H9 (cell line): Measurements from ENCODE around the gene DAZ3. TPM values are rescaled to one million over a fixed set of nuclear protein-coding genes. Genes with fewer than 3 reads are reported as not detected.
"Not testable (repeated sequence)": the region's sequence is repeated elsewhere in the genome, so short reads cannot be mapped to it uniquely, and the experiment has no call there.

Source experiments
- DNase-seq: peaks from one replicate; pipeline ENCODE4 v3.0.0-alpha.2; 2017
- H2AFZ ChIP-seq: one replicate; pipeline ENCODE4 v1.6.1; 2013; ENCODE audit warnings: mild to moderate bottlenecking, low read length, control low read depth, moderate library complexity
- H2AK5ac ChIP-seq: 2 replicates; pipeline ENCODE4 v1.6.1; 2013; ENCODE audit warnings: low read length, control low read depth, mixed read lengths; ENCODE audit not compliant: insufficient read length
- H2BK120ac ChIP-seq: one replicate; pipeline ENCODE4 v1.6.1; 2013; ENCODE audit warnings: low read depth, mild to moderate bottlenecking, low read length, control low read depth, inconsistent platforms; ENCODE audit not compliant: poor library complexity, severe bottlenecking
- H2BK12ac ChIP-seq: 2 replicates; pipeline ENCODE4 v1.6.1; 2013; ENCODE audit warnings: low read length, control low read depth, mixed read lengths, low read depth; ENCODE audit not compliant: insufficient read length
- H2BK15ac ChIP-seq: 2 replicates; pipeline ENCODE4 v1.6.1; 2013; ENCODE audit warnings: low read depth, low read length, control low read depth
- H2BK20ac ChIP-seq: one replicate; pipeline ENCODE4 v1.6.1; 2013; ENCODE audit warnings: low read depth, mild to moderate bottlenecking, low read length, control low read depth, inconsistent platforms; ENCODE audit not compliant: poor library complexity, severe bottlenecking
- H2BK5ac ChIP-seq: 2 replicates; pipeline ENCODE4 v1.6.1; 2013; ENCODE audit warnings: low read length, control low read depth, mixed read lengths; ENCODE audit not compliant: insufficient read length
- H3K14ac ChIP-seq: 2 replicates; pipeline ENCODE4 v1.6.1; 2013; ENCODE audit warnings: low read length, control low read depth; ENCODE audit not compliant: insufficient read depth
- H3K18ac ChIP-seq: 2 replicates; pipeline ENCODE4 v1.6.1; 2013; ENCODE audit warnings: low read depth, mild to moderate bottlenecking, mixed read lengths, low read length, control low read depth; ENCODE audit not compliant: insufficient read length
- H3K23ac ChIP-seq: 2 replicates; pipeline ENCODE4 v1.6.1; 2013; ENCODE audit warnings: low read length, control low read depth, mixed read lengths, low read depth; ENCODE audit not compliant: insufficient read length
- H3K23me2 ChIP-seq: 2 replicates; pipeline ENCODE4 v1.6.1; 2013; ENCODE audit warnings: low read depth, mild to moderate bottlenecking, mixed read lengths, low read length, control low read depth; ENCODE audit not compliant: insufficient read length, poor library complexity, severe bottlenecking
- H3K27ac ChIP-seq: 2 replicates; pipeline ENCODE4 v1.5.1; 2013; ENCODE audit warnings: low read length, control low read depth, mixed read lengths, low read depth; ENCODE audit not compliant: insufficient read length
- H3K27me3 ChIP-seq: 2 replicates; pipeline ENCODE4 v1.6.1; 2013; ENCODE audit warnings: low read length, control low read depth, inconsistent platforms; ENCODE audit not compliant: insufficient read depth
- H3K4ac ChIP-seq: 2 replicates; pipeline ENCODE4 v1.6.1; 2013; ENCODE audit warnings: low read depth, mild to moderate bottlenecking, control low read depth, inconsistent platforms, low read length, moderate library complexity
- H3K4me1 ChIP-seq: 2 replicates; pipeline ENCODE4 v1.6.1; 2013; ENCODE audit warnings: low read length, control low read depth, inconsistent platforms; ENCODE audit not compliant: insufficient read depth
- H3K4me2 ChIP-seq: 2 replicates; pipeline ENCODE4 v1.6.1; 2013; ENCODE audit warnings: low read length, control low read depth, mixed read lengths; ENCODE audit not compliant: insufficient read length, insufficient read depth
- H3K56ac ChIP-seq: 2 replicates; pipeline ENCODE4 v1.6.1; 2013; ENCODE audit warnings: low read depth, mild to moderate bottlenecking, mixed read lengths, low read length, control low read depth; ENCODE audit not compliant: insufficient read length
- H3K79me1 ChIP-seq: 2 replicates; pipeline ENCODE4 v1.6.1; 2013; ENCODE audit warnings: low read depth, mild to moderate bottlenecking, moderate library complexity, low read length, control low read depth, inconsistent platforms; ENCODE audit not compliant: insufficient read depth, poor library complexity, severe bottlenecking
- H3K79me2 ChIP-seq: 2 replicates; pipeline ENCODE4 v1.6.1; 2013; ENCODE audit warnings: low read length, control low read depth, inconsistent platforms; ENCODE audit not compliant: insufficient read depth
- H3K9ac ChIP-seq: 2 replicates; pipeline ENCODE4 v1.6.1; 2013; ENCODE audit warnings: low read length, control low read depth, mixed read lengths; ENCODE audit not compliant: insufficient read length; ENCODE audit errors: extremely low read depth
- H3K9me3 ChIP-seq: one replicate; pipeline ENCODE4 v1.6.1; 2013; ENCODE audit warnings: low read depth, low read length, inconsistent platforms; ENCODE audit not compliant: control insufficient read depth
- H3T11ph ChIP-seq: one replicate; pipeline ENCODE4 v1.6.1; 2013; ENCODE audit warnings: mild to moderate bottlenecking, low read length, control low read depth, inconsistent platforms
- H4K20me1 ChIP-seq: one replicate; pipeline ENCODE4 v1.6.1; 2013; ENCODE audit not compliant: control insufficient read depth, insufficient read length, insufficient read depth
- H4K5ac ChIP-seq: 2 replicates; pipeline ENCODE4 v1.6.1; 2013; ENCODE audit warnings: low read depth, mild to moderate bottlenecking, mixed read lengths, low read length, control low read depth; ENCODE audit not compliant: insufficient read length
- H4K8ac ChIP-seq: replicated peaks from 2 replicates; pipeline ENCODE4 v1.6.1; 2013; ENCODE audit warnings: low read length, control low read depth, mixed read lengths, low read depth; ENCODE audit not compliant: insufficient read length
- H4K91ac ChIP-seq: 2 replicates; pipeline ENCODE4 v1.6.1; 2013; ENCODE audit warnings: low read depth, mild to moderate bottlenecking, moderate library complexity, mixed read lengths, low read length, control low read depth; ENCODE audit not compliant: insufficient read length
- H3K27ac Mint-ChIP-seq, 3 experiments: 2 replicates in 2 of 3; 3 replicates in 1 of 3; pipeline ENCODE4 v1.8.0; 2020 to 2021; ENCODE audit warnings: mixed read lengths in 3 of 3, mild to moderate bottlenecking in 1 of 3, moderate library complexity in 1 of 3
- H3K27me3 Mint-ChIP-seq: 2 replicates; pipeline ENCODE4 v1.8.0; 2021; ENCODE audit warnings: low read depth, mild to moderate bottlenecking, moderate library complexity, mixed read lengths
- H3K36me3 Mint-ChIP-seq, 3 experiments: 2 replicates in 2 of 3; 3 replicates in 1 of 3; pipeline ENCODE4 v1.8.0; 2020 to 2021; ENCODE audit warnings: low read depth in 3 of 3, mixed read lengths in 3 of 3; ENCODE audit not compliant: insufficient read depth in 1 of 3
- H3K4me1 Mint-ChIP-seq, 2 experiments: 2 replicates each; pipeline ENCODE4 v1.8.0; 2020; ENCODE audit warnings: mixed read lengths in 2 of 2
- H3K4me3 Mint-ChIP-seq, 2 experiments: 2 replicates in 1 of 2; 3 replicates in 1 of 2; pipeline ENCODE4 v1.8.0; 2020 to 2021; ENCODE audit warnings: mild to moderate bottlenecking in 2 of 2, mixed read lengths in 2 of 2, moderate library complexity in 1 of 2
- H3K9me3 Mint-ChIP-seq, 2 experiments: 2 replicates in 1 of 2; 3 replicates in 1 of 2; pipeline ENCODE4 v1.8.0; 2020; ENCODE audit warnings: mild to moderate bottlenecking in 2 of 2, mixed read lengths in 2 of 2, moderate library complexity in 1 of 2
- WGBS: extraction: QIAGEN DNeasy Blood & Tissue Kit; methylation state at CpG from one replicate; pipeline ENCODE4 v1.1.7; 2013; ENCODE audit warnings: missing lambda C conversion rate, low lambda C conversion rate, mixed read lengths; ENCODE audit not compliant: insufficient read length; ENCODE audit errors: extremely low coverage; 5-methylcytosine and 5-hydroxymethylcytosine counted together
- long read RNA-seq: library from polyadenylated mRNA; unstranded; transcript quantifications from one replicate; pipeline ENCODE4 v2.0.0, GENCODE V29; 2020
- total RNA-seq: library from RNA; stranded (reverse); gene quantifications from 2 replicates; pipeline ENCODE4 v1.2.1, GENCODE V29; 2021

DAZ3 gene, protein sequence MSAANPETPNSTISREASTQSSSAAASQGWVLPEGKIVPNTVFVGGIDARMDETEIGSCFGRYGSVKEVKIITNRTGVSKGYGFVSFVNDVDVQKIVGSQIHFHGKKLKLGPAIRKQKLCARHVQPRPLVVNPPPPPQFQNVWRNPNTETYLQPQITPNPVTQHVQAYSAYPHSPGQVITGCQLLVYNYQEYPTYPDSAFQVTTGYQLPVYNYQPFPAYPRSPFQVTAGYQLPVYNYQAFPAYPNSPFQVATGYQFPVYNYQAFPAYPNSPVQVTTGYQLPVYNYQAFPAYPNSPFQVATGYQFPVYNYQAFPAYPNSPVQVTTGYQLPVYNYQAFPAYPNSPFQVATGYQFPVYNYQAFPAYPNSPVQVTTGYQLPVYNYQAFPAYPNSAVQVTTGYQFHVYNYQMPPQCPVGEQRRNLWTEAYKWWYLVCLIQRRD
- not detected in 2 replicates for total RNA-seq
- long read RNA-seq, result 0 reads

GRCh38 chrY:24813293-24813692 is at the start of gene DAZ3:
Gene DAZ3, minus strand, starts transcription at chrY:24813393. Its CDS starts 208 bp downstream, at chrY:24813185.
- not testable (repeated sequence) for H3K36me3 Mint-ChIP-seq, H3K27me3 Mint-ChIP-seq, H3K27me3 ChIP-seq

GRCh38 chrY:24833619-24834018 is 20.4 kb upstream of the DAZ3 start, which contains the start of gene DAZ4:
Gene DAZ4, plus strand, starts transcription at chrY:24833919. Its CDS starts 208 bp downstream, at chrY:24834127.
- not testable (repeated sequence) for H3K9me3 ChIP-seq, H3K36me3 Mint-ChIP-seq, H3K9ac ChIP-seq, H2AK5ac ChIP-seq, H4K91ac ChIP-seq, H3K27me3 ChIP-seq, H4K8ac ChIP-seq, H3K23me2 ChIP-seq, H2AFZ ChIP-seq, H3K27ac ChIP-seq, H3K14ac ChIP-seq, H2BK15ac ChIP-seq, DNase-seq, H3K56ac ChIP-seq, H2BK5ac ChIP-seq, H3K79me1 ChIP-seq, H3T11ph ChIP-seq, H3K27me3 Mint-ChIP-seq, H3K4me1 ChIP-seq, H3K79me2 ChIP-seq, H3K4me1 Mint-ChIP-seq, H2BK120ac ChIP-seq, H3K23ac ChIP-seq, H3K4ac ChIP-seq, H2BK12ac ChIP-seq, H3K9me3 Mint-ChIP-seq, H4K5ac ChIP-seq, H3K4me2 ChIP-seq, H2BK20ac ChIP-seq, H3K27ac Mint-ChIP-seq, H4K20me1 ChIP-seq, H3K4me3 Mint-ChIP-seq, H3K18ac ChIP-seq
- WGBS, result no CpG with 5 or more reads among the region's 23 CpGs

More at GRCh38 chrY:24813293-24813692, at the start of gene DAZ3:
- not testable (repeated sequence) for H2BK120ac ChIP-seq, H2BK20ac ChIP-seq, H4K91ac ChIP-seq, H4K20me1 ChIP-seq, H3K18ac ChIP-seq, H3K56ac ChIP-seq, H3K4me1 ChIP-seq, H3K9ac ChIP-seq, H2AK5ac ChIP-seq, H3K4ac ChIP-seq, H2BK15ac ChIP-seq, H4K8ac ChIP-seq, H2BK12ac ChIP-seq, H3K9me3 Mint-ChIP-seq, H3K4me3 Mint-ChIP-seq, H3K23ac ChIP-seq, DNase-seq, H3T11ph ChIP-seq, H3K14ac ChIP-seq, H2BK5ac ChIP-seq, H3K4me2 ChIP-seq, H4K5ac ChIP-seq, H2AFZ ChIP-seq, H3K79me2 ChIP-seq, H3K9me3 ChIP-seq, H3K79me1 ChIP-seq, H3K4me1 Mint-ChIP-seq, H3K27ac ChIP-seq, H3K23me2 ChIP-seq, H3K27ac Mint-ChIP-seq
- no CpG with 5 or more reads among the region's 23 CpGs for WGBS
